ENCODE results near the gene EIF3F.

The EIF3F gene

GRCh38 chr11:8004008-8004407 lies 16.9 kb downstream of the EIF3F start:
- no peak for FAIRE-seq
- DNase-seq (ENCODE audit: insufficient read length, low spot score), result no peak
- TF ChIP-seq CTCF (IDR thresholded peaks at IDR 0.05; ENCODE audit: insufficient read depth, missing control alignments), result no peak

- DNase-seq (ENCODE audit: insufficient read length, low spot score) (no peak), FAIRE-seq (no peak)
- TF ChIP-seq CTCF (IDR thresholded peaks at IDR 0.05; ENCODE audit: insufficient read depth, missing control alignments), result no peak
Observed at GRCh38 chr11:8005556-8005955, 18.4 kb downstream of the EIF3F start.

- DNase-seq (ENCODE audit: insufficient read length, low spot score), result peak; percentile 53
- FAIRE-seq, result no peak
- TF ChIP-seq CTCF (IDR thresholded peaks at IDR 0.05; ENCODE audit: insufficient read depth, missing control alignments), result peak; percentile 91
Observed at GRCh38 chr11:8006349-8006977, 19.3 kb downstream of the EIF3F start.

- no peak for TF ChIP-seq CTCF (IDR thresholded peaks at IDR 0.05; ENCODE audit: insufficient read depth, missing control alignments)
- FAIRE-seq (no peak), DNase-seq (ENCODE audit: insufficient read length, low spot score) (no peak)
Observed at GRCh38 chr11:8008212-8008611, 21.1 kb downstream of the EIF3F start.

- no peak for FAIRE-seq
- DNase-seq (ENCODE audit: insufficient read length, low spot score), result no peak
- no peak for TF ChIP-seq CTCF (IDR thresholded peaks at IDR 0.05; ENCODE audit: insufficient read depth, missing control alignments)
Observed at GRCh38 chr11:8009856-8010255, 22.7 kb downstream of the EIF3F start.

GRCh38 chr11:8011371-8011770 lies 24.2 kb downstream of the EIF3F start:
- FAIRE-seq, result no peak
- TF ChIP-seq CTCF (IDR thresholded peaks at IDR 0.05; ENCODE audit: insufficient read depth, missing control alignments), result no peak
- DNase-seq (ENCODE audit: insufficient read length, low spot score), result no peak

- DNase-seq (ENCODE audit: insufficient read length, low spot score) (no peak), FAIRE-seq (no peak)
- no peak for TF ChIP-seq CTCF (IDR thresholded peaks at IDR 0.05; ENCODE audit: insufficient read depth, missing control alignments)
Observed at GRCh38 chr11:8011981-8012444, 24.9 kb downstream of the EIF3F start.

Data from D721Med (cell line).